Esophagus (tissue), 2 donors: ENCODE measurements around the gene BEND6. TPM values are rescaled to one million over a fixed set of nuclear protein-coding genes. Genes with fewer than 3 reads are reported as not detected.

ENCODE experiments used
- H3K27ac ChIP-seq, 2 donors: one replicate each; pipeline ENCODE4 v1.5.1; 2013; ENCODE audit warnings: low read depth in 2 of 2, mild to moderate bottlenecking in 2 of 2, inconsistent platforms in 1 of 2, low read length in 1 of 2, moderate library complexity in 1 of 2
- H3K27me3 ChIP-seq, 2 donors: one replicate each; pipeline ENCODE4 v1.6.1; 2013; ENCODE audit warnings: low read length in 2 of 2, control low read depth in 1 of 2, mild to moderate bottlenecking in 1 of 2; ENCODE audit not compliant: insufficient read depth in 2 of 2, control insufficient read depth in 1 of 2
- H3K36me3 ChIP-seq, 2 donors: one replicate each; pipeline ENCODE4 v1.6.1; 2013; ENCODE audit warnings: low read length in 1 of 2; ENCODE audit not compliant: control insufficient read depth in 2 of 2, insufficient read depth in 2 of 2
- H3K4me1 ChIP-seq, 2 donors: one replicate each; pipeline ENCODE4 v1.6.1; 2013; ENCODE audit warnings: low read length in 1 of 2; ENCODE audit not compliant: control insufficient read depth in 2 of 2, insufficient read depth in 2 of 2
- H3K4me3 ChIP-seq, 2 donors: one replicate each; pipeline ENCODE4 v1.5.1; 2013; ENCODE audit warnings: low read length in 2 of 2, mild to moderate bottlenecking in 2 of 2, low read depth in 1 of 2, moderate library complexity in 1 of 2
- H3K9me3 ChIP-seq, 2 donors: one replicate each; pipeline ENCODE4 v1.6.1; 2013; ENCODE audit warnings: mild to moderate bottlenecking in 2 of 2, low read depth in 1 of 2, low read length in 1 of 2, moderate library complexity in 1 of 2; ENCODE audit not compliant: control insufficient read depth in 2 of 2, insufficient read depth in 1 of 2
- WGBS, 2 donors: extraction: QIAGEN DNeasy Blood & Tissue Kit; methylation state at CpG; one replicate each; pipeline ENCODE4 v1.1.7; 2013; 5-methylcytosine and 5-hydroxymethylcytosine counted together
- polyA plus RNA-seq, 2 donors: library from polyadenylated mRNA; stranded (reverse); fragments of 200-250 nt; gene quantifications; one replicate each; pipeline ENCODE4 v1.2.3, GENCODE V29; 2013
- donor health status: healthy with polysubstance abuse.
- donor health status: Bipolar disorder and iron deficiency.

The BEND6 gene
- polyA plus RNA-seq, 2 donors = 0.08 to 0.25 TPM

DNA sequence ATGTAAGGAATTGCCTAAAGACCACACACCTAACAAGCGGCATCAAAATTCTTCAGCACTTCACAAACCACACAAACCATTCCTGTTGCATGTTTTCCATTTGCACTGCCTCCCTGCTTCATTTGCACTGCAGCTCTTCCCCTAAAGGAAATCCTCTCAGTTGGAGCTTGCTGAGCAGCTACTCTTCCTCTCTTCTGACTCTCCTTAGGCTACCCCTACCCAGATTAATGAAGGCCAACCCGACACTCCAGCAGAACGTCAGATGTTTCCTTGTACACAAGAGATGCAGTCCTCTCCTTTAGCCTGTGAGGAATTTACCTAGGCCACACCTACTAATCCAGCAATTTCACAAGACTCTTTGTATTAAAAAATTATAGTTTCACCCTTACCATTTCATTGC lies 8.1 kb downstream of the BEND6 start:
- H3K27ac ChIP-seq = no peak overlapping the region
- H3K27me3 ChIP-seq = peaks cover 0 to 4% of the 10 kb centered on the region in 2 donors
- no peak overlapping the region for H3K4me3 ChIP-seq
- H3K36me3 ChIP-seq = no peaks in the 10 kb centered on the region
- WGBS, 2 donors = 79 to 81% methylated on average over 3 of the region's 3 CpGs
- H3K4me1 ChIP-seq = no peaks in the 10 kb centered on the region
- H3K9me3 ChIP-seq = no peaks in the 10 kb centered on the region

DNA sequence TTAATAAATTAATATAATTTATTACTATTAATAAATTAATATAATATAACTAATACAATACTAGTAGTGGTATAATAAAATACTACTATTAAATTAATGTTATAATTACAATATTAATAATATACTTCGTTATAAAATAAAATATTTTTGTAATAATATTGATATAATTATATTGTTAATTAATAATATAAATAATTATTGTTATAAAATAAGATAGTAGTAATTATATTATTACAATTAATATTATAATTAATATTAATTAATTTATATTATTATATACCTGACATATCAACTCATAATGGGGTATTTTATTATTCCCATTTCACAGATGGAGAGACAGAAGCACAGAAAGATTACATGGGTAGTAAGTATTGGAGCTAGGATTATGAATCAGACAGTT lies 8.9 kb downstream of the BEND6 start:
- no peak overlapping the region for H3K27ac ChIP-seq
- whole genome bisulfite sequencing, 2 donors = 71 to 76% methylated on average over 1 of the region's 1 CpG
- no peaks in the 10 kb centered on the region for H3K9me3 ChIP-seq
- H3K4me1 ChIP-seq = no peaks in the 10 kb centered on the region
- no peak overlapping the region for H3K4me3 ChIP-seq
- H3K27me3 ChIP-seq = peaks cover 0 to under 1% of the 10 kb centered on the region in 2 donors
- H3K36me3 ChIP-seq = no peaks in the 10 kb centered on the region

DNA sequence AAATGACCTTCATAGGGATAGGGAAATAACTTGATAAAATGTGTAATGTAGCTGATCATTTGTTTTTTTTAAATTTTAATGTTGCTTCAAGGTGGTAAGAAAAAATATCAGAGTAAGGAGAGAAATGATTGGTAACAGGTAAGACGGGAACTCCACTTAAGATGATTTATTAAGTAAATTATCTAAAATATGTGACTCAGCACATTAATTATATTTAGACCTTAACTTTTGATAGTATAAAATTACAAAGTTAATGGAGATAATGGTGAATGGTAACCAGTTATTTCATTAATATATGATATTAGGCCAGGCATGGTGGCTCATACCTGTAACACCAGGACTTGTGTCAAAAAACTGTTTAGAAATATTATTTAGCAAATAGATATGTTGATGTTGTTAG lies 10.2 kb downstream of the BEND6 start:
- Histone ChIP-seq H3K4me3 (no peak overlapping the region), H3K4me1 (no peaks in the 10 kb centered on the region), H3K36me3 (no peaks in the 10 kb centered on the region), H3K27ac (no peak overlapping the region), H3K27me3 (no peaks in the 10 kb centered on the region), H3K9me3 (no peaks in the 10 kb centered on the region)
- WGBS, 2 donors = 80 to 96% methylated on average over 1 of the region's 1 CpG

DNA sequence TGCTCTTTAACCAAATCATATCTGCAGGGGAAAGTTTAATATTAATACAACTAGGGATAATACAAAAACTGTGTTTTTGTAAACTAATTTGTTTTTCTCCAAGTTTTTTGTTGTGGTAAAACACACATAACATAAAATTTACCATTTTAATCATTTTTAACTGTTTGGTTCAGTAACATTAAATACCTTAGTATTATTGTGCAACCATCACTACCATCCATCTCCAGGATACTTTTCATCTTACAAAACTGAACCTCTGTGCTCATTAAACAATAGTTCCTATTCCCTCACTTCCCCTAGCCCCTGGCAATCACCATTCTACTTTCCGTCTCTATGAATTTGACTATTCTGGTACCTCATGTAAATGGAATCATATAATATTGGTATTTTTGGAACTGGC lies 15.9 kb downstream of the BEND6 start:
- H3K27ac ChIP-seq = no peak overlapping the region
- 88 to 96% methylated on average over 1 of the region's 1 CpG for WGBS, 2 donors
- H3K36me3 ChIP-seq = no peaks in the 10 kb centered on the region
- H3K4me3 ChIP-seq = no peak overlapping the region
- H3K9me3 ChIP-seq = no peaks in the 10 kb centered on the region
- H3K27me3 ChIP-seq = no peaks in the 10 kb centered on the region
- no peaks in the 10 kb centered on the region for H3K4me1 ChIP-seq

DNA sequence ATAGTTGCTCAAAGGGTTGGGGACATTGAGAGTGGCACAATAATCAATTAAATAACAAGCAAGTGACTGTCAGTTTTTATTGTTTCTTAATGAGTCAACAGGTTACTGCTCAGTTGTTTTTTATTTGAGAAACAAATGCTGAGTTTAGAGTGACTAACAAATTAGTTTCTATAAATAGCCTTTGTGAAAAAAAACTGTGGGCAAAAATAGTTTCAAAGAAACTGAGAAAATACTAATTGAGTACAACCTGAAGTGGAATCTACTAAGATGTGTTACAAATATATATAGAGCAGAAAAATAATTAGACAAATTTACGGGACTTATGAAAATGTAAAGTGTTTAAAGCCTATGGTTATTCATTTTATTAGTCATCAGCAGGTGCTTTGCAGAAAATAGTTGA lies 22.3 kb downstream of the BEND6 start:
- 81 to 94% methylated on average over 1 of the region's 1 CpG for WGBS, 2 donors
- Histone ChIP-seq H3K9me3 (peaks cover 0 to 6% of the 10 kb centered on the region in 2 donors), H3K4me1 (no peaks in the 10 kb centered on the region), H3K4me3 (no peak overlapping the region), H3K27ac (no peak overlapping the region), H3K36me3 (no peaks in the 10 kb centered on the region), H3K27me3 (no peaks in the 10 kb centered on the region)

DNA sequence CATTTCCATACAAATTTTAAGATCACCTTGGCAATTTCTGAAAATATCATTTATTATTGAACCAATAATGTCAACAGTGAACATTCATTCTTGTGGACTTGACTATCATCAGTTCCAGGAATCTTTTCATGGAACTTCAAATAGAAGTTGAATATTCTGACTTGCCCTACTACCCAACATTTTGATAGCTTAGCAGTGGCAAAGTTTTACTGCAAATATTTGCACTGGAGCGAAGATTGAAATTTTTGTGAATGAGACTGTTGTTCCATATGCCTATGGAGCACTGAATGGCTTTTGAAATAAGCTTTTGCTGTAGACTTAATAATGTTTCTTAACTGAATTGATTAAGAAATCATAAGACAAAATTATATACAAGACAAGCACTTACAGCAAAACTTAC lies 23.6 kb downstream of the BEND6 start:
- H3K9me3 ChIP-seq = peaks cover 0 to 6% of the 10 kb centered on the region in 2 donors
- whole genome bisulfite sequencing, 2 donors = 76 to 86% methylated on average over 1 of the region's 1 CpG
- H3K27ac ChIP-seq = no peak overlapping the region

DNA sequence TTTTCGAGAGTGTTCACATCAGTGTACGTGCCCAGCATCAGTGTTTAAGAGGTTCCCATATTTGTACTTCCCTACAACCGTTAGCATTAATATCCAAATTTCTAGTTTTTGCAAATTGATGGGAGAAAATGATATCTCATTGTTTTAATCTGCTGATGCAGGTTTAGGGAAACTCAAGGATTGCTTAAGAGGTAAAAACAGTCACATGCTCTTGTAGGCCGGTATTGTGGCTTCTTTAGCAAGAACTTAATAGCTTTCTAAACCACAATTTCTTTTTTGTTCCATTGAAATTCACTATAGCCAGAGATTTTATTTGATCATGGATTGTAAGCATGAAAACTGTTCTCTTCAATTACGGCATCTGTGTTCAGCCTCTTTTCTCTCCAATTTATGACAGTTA lies 29.5 kb downstream of the BEND6 start:
- WGBS, 2 donors = 69 to 73% methylated on average over 5 of the region's 5 CpGs
- Histone ChIP-seq H3K36me3 (no peaks in the 10 kb centered on the region), H3K4me3 (no peak overlapping the region), H3K9me3 (no peaks in the 10 kb centered on the region), H3K4me1 (no peaks in the 10 kb centered on the region), H3K27me3 (no peaks in the 10 kb centered on the region), H3K27ac (no peak overlapping the region)

More for the DNA sequence above, 23.6 kb downstream of the BEND6 start:
- Histone ChIP-seq H3K27me3 (no peaks in the 10 kb centered on the region), H3K36me3 (no peaks in the 10 kb centered on the region), H3K4me3 (no peak overlapping the region), H3K4me1 (no peaks in the 10 kb centered on the region)

DNA sequence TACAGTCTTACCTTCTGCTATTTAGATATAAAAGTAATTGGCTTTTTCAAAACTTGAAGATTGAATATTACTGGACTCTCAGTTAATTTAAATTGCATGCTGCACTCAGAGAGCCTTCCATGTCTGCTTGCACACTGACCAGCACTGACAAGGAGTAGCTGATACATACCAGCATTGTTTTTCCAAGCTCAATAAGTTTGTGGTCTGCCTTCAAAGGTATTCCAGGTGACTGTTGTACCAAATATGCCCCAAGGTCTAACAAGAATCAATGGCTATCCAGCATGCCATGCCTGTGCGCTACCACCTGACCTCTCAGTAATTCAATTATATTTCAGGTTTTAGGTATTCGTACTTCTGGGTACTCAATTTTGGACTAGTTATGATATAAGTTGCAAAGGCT lies 30.0 kb downstream of the BEND6 start:
- Histone ChIP-seq H3K27me3 (no peaks in the 10 kb centered on the region), H3K4me1 (no peaks in the 10 kb centered on the region), H3K4me3 (no peak overlapping the region), H3K9me3 (no peaks in the 10 kb centered on the region), H3K27ac (no peak overlapping the region), H3K36me3 (no peaks in the 10 kb centered on the region)
- WGBS, 2 donors = 93 to 97% methylated on average over 2 of the region's 2 CpGs

DNA sequence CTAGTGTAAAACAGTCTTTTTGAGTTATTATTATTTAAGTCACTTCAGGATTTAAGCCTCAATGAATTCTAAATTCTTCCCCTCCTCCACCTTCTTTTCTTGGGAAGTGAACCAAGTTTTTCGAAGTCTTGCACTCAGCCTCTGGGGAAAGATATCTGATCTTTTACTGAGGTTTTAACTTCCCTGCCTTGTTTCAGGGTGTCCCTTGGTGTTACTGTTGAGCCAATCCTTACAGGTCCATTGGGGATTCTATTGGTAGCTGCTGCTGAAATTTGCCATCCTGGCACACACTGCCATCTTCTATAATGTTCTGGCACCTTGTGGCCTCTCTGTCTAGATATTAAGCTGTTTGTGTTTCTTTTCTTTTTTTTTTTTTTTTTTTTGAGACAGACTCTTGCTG lies 31.7 kb downstream of the BEND6 start:
- 59 to 79% methylated on average over 1 of the region's 1 CpG for WGBS, 2 donors
- no peaks in the 10 kb centered on the region for H3K36me3 ChIP-seq
- H3K27ac ChIP-seq = no peak overlapping the region
- H3K4me1 ChIP-seq = no peaks in the 10 kb centered on the region
- H3K27me3 ChIP-seq = no peaks in the 10 kb centered on the region
- H3K4me3 ChIP-seq = no peak overlapping the region
- no peaks in the 10 kb centered on the region for H3K9me3 ChIP-seq

DNA sequence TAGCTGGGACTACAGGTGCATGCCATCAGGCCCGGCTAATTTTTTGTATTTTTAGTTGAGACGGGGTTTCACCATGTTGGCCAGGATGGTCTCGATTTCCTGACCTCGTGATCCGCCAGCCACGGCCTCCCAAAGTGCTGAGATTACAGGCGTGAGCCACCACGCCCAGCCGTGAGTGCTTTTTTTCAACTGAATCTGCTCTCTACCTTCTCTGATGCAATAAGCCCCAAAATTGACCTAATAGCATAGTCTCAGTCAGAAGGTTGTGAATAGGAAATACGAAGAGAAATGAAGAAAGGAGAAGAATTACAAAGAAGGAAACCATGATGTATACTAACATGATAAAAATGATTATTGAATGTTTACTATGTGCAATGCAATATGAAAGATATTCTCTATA lies 33.2 kb downstream of the BEND6 start:
- Histone ChIP-seq H3K36me3 (no peaks in the 10 kb centered on the region), H3K27ac (no peak overlapping the region), H3K4me1 (no peaks in the 10 kb centered on the region), H3K27me3 (no peaks in the 10 kb centered on the region), H3K4me3 (no peak overlapping the region), H3K9me3 (no peaks in the 10 kb centered on the region)
- WGBS, 2 donors = 88 to 92% methylated on average over 10 of the region's 10 CpGs
